Mucosa of stomach (tissue), 1 donor: Measurements from ENCODE around the gene CCL3.

Experiments
- H3K27me3 ChIP-seq: one replicate; pipeline ENCODE4 v1.7.0; 2013; ENCODE audit warnings: mild to moderate bottlenecking, low read length; ENCODE audit not compliant: control insufficient read depth, insufficient read depth
- H3K36me3 ChIP-seq: one replicate; pipeline ENCODE4 v1.7.0; 2013; ENCODE audit warnings: low read length; ENCODE audit not compliant: control insufficient read depth, insufficient read depth
- H3K4me1 ChIP-seq: one replicate; pipeline ENCODE4 v1.7.0; 2013; ENCODE audit warnings: mild to moderate bottlenecking, low read length; ENCODE audit not compliant: control insufficient read depth, insufficient read depth
- H3K4me3 ChIP-seq: one replicate; pipeline ENCODE4 v1.7.0; 2013; ENCODE audit warnings: low read length
- H3K9ac ChIP-seq: one replicate; pipeline ENCODE4 v1.7.0; 2013; ENCODE audit warnings: mild to moderate bottlenecking, low read length, moderate library complexity
- H3K9me3 ChIP-seq: one replicate; pipeline ENCODE4 v1.7.0; 2013; ENCODE audit warnings: mild to moderate bottlenecking, low read length, moderate library complexity; ENCODE audit not compliant: control insufficient read depth
- donor health status: Pancreatic carcinoma.

CCL3 gene

GRCh38 chr17:36072431-36073121 lies 17.4 kb downstream of the CCL3 start:
- H3K4me3 ChIP-seq: no peak overlapping the region

GRCh38 chr17:36071751-36072150 lies 18.2 kb downstream of the CCL3 start:
- no peaks in the 10 kb centered on the region for H3K9me3 ChIP-seq
- H3K27me3 ChIP-seq: no peaks in the 10 kb centered on the region
- H3K9ac ChIP-seq: no peak overlapping the region
- H3K4me3 ChIP-seq: no peak overlapping the region
- no peaks in the 10 kb centered on the region for H3K36me3 ChIP-seq
- no peaks in the 10 kb centered on the region for H3K4me1 ChIP-seq

More at GRCh38 chr17:36072431-36073121, 17.4 kb downstream of the CCL3 start:
- no peaks in the 10 kb centered on the region for H3K9me3 ChIP-seq
- no peaks in the 10 kb centered on the region for H3K36me3 ChIP-seq
- H3K27me3 ChIP-seq: no peaks in the 10 kb centered on the region
- no peaks in the 10 kb centered on the region for H3K4me1 ChIP-seq
- no peak overlapping the region for H3K9ac ChIP-seq

GRCh38 chr17:36070427-36070826 lies 19.5 kb downstream of the CCL3 start:
- Histone ChIP-seq H3K4me3 (no peak overlapping the region), H3K9me3 (no peaks in the 10 kb centered on the region), H3K4me1 (no peaks in the 10 kb centered on the region), H3K36me3 (no peaks in the 10 kb centered on the region), H3K27me3 (no peaks in the 10 kb centered on the region), H3K9ac (no peak overlapping the region)

- Histone ChIP-seq H3K36me3 (no peaks in the 10 kb centered on the region), H3K27me3 (no peaks in the 10 kb centered on the region)
These were observed 20.8 kb downstream of the CCL3 start for GRCh38 chr17:36069136-36069535.

GRCh38 chr17:36068524-36068923 lies 21.4 kb downstream of the CCL3 start:
- no peaks in the 10 kb centered on the region for H3K36me3 ChIP-seq
- H3K4me1 ChIP-seq: no peaks in the 10 kb centered on the region
- H3K4me3 ChIP-seq: no peak overlapping the region
- H3K27me3 ChIP-seq: no peaks in the 10 kb centered on the region
- H3K9me3 ChIP-seq: no peaks in the 10 kb centered on the region
- no peak overlapping the region for H3K9ac ChIP-seq

More at GRCh38 chr17:36069136-36069535, 20.8 kb downstream of the CCL3 start:
- Histone ChIP-seq H3K4me1 (no peaks in the 10 kb centered on the region), H3K9me3 (no peaks in the 10 kb centered on the region), H3K4me3 (no peak overlapping the region), H3K9ac (no peak overlapping the region)

- H3K9ac ChIP-seq: no peak overlapping the region
- H3K4me1 ChIP-seq: no peaks in the 10 kb centered on the region
- H3K36me3 ChIP-seq: no peaks in the 10 kb centered on the region
- H3K4me3 ChIP-seq: no peak overlapping the region
- H3K27me3 ChIP-seq: no peaks in the 10 kb centered on the region
- no peaks in the 10 kb centered on the region for H3K9me3 ChIP-seq
These were observed 23.5 kb downstream of the CCL3 start for GRCh38 chr17:36066365-36066985.

GRCh38 chr17:36063786-36064541 lies 26.0 kb downstream of the CCL3 start, which contains the start of gene CCL18:
Gene CCL18, plus strand, starts transcription at chr17:36064272. Its CDS starts 71 bp downstream, at chr17:36064343.
- Histone ChIP-seq H3K27me3 (no peaks in the 10 kb centered on the region), H3K4me3 (no peak within 1 kb of the TSS), H3K9ac (no peak within 1 kb of the TSS), H3K4me1 (no peaks in the 10 kb centered on the region), H3K36me3 (no peaks in the 10 kb centered on the region), H3K9me3 (no peaks in the 10 kb centered on the region)

- no peaks in the 10 kb centered on the region for H3K27me3 ChIP-seq
- H3K4me3 ChIP-seq: no peak overlapping the region
- H3K9me3 ChIP-seq: no peaks in the 10 kb centered on the region
- H3K36me3 ChIP-seq: no peaks in the 10 kb centered on the region
- no peaks in the 10 kb centered on the region for H3K4me1 ChIP-seq
- no peak overlapping the region for H3K9ac ChIP-seq
These were observed 29.1 kb downstream of the CCL3 start for GRCh38 chr17:36060816-36061215.

- H3K9ac ChIP-seq: no peak overlapping the region
- no peaks in the 10 kb centered on the region for H3K9me3 ChIP-seq
- no peaks in the 10 kb centered on the region for H3K4me1 ChIP-seq
- no peaks in the 10 kb centered on the region for H3K27me3 ChIP-seq
- H3K4me3 ChIP-seq: no peak overlapping the region
- H3K36me3 ChIP-seq: no peaks in the 10 kb centered on the region
These were observed 30.5 kb downstream of the CCL3 start for GRCh38 chr17:36059406-36059805.

- Histone ChIP-seq H3K36me3 (no peaks in the 10 kb centered on the region), H3K9me3 (no peaks in the 10 kb centered on the region), H3K4me3 (no peak overlapping the region), H3K9ac (no peak overlapping the region), H3K4me1 (no peaks in the 10 kb centered on the region), H3K27me3 (no peaks in the 10 kb centered on the region)
These were observed 32.0 kb downstream of the CCL3 start for GRCh38 chr17:36057911-36058310.

- Histone ChIP-seq H3K4me3 (no peak overlapping the region), H3K9me3 (no peaks in the 10 kb centered on the region), H3K9ac (no peak overlapping the region), H3K36me3 (no peaks in the 10 kb centered on the region), H3K4me1 (no peaks in the 10 kb centered on the region), H3K27me3 (no peaks in the 10 kb centered on the region)
These were observed 33.9 kb downstream of the CCL3 start for GRCh38 chr17:36055921-36056520.

GRCh38 chr17:36055171-36055570 lies 34.8 kb downstream of the CCL3 start:
- Histone ChIP-seq H3K9ac (no peak overlapping the region), H3K27me3 (no peaks in the 10 kb centered on the region), H3K4me3 (no peak overlapping the region), H3K4me1 (no peaks in the 10 kb centered on the region), H3K9me3 (no peaks in the 10 kb centered on the region), H3K36me3 (no peaks in the 10 kb centered on the region)
